ENCODE results near the gene THBS3. TPM values are rescaled to one million over a fixed set of nuclear protein-coding genes. Genes with fewer than 3 reads are reported as not detected.

Gene THBS3
- total RNA-seq, 2 donors from 2014 or later = 17.2 to 23.6 TPM

- no peak for ATAC-seq
- no peaks in the 10 kb centered on the region for H3K36me3 Mint-ChIP-seq
- no peak for DNase-seq (ENCODE audit: low spot score in 2 of 2)
Observed at GRCh38 chr1:155186067-155186793, 21.5 kb downstream of the THBS3 start.

DNA sequence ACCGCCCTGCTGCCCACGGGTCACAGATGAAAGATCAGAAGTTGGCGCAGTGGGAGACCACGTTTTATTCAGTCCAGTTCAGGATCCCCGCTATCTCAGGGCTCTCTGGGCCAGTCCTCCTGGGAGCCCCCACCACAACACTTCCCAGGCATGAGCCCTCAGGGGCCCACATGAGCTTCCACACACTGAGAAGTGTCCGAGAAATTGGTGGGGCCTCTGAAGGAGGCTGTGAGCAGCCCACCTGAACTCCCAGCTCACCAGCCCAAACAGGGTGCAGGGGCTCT lies 22.0 kb downstream of the THBS3 start:
- ATAC-seq = no peak
- Mint-ChIP-seq H3K27ac (peak overlapping the region; percentile 25 to 31), H3K9me3 (no peaks in the 10 kb centered on the region), H3K36me3 (no peaks in the 10 kb centered on the region)
- no peak for DNase-seq (ENCODE audit: low spot score in 2 of 2)

More at GRCh38 chr1:155186067-155186793, 21.5 kb downstream of the THBS3 start:
- Mint-ChIP-seq H3K9me3 (no peaks in the 10 kb centered on the region), H3K27ac (peak overlapping the region; percentile 25 to 31)

DNA sequence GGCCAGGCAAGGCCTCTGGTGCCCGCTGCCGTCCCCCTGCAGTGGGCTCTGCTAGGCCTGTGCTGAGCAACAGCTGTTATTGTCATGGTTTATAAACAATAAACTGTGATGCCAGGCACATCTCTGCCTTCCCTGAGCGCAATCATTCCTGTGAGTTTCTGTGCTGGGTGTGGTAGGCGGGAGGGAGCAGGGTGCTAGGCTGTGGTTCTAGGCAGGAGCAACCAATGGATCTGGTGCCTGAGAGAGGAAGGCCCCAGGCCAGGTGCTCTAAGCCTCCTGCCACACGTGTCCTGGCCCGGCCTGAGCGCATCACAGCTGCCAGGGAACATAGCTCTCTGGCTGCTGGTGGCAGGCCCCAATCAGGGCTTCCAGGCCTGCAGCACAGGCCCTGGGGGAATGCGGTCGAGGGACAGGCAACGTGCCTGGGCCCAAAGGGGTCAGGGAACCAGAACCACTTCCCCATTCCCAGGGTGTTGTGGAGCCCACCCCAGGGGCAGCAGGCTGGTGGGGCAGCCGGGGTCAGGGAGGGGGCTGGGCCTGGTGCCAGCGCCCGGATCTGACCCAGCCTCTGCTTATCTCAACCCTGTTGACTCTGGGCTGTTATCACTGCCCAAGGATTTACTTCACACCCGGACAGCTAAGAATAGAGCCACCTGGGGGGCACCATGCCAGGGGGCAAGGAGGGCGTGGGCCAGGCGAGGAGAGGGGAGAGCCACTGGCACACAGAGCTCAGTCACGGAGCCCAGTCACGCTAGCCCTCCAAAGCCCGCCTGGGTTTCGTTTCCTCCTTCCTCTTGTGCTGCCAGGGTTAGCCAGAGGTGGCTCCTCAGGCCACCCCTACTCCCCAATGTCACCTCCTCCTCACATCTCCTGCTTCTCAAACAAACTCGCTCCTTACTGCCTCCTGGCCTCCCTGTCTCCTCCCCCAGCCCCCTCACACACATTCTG lies 22.6 kb downstream of the THBS3 start:
- H3K9me3 Mint-ChIP-seq = no peaks in the 10 kb centered on the region
- peak; percentile 6 to 15 for ATAC-seq
- DNase-seq (ENCODE audit: low spot score in 2 of 2) = no peak
- peak overlapping the region; percentile 31 to 63 for H3K27ac Mint-ChIP-seq
- no peaks in the 10 kb centered on the region for H3K36me3 Mint-ChIP-seq

DNA sequence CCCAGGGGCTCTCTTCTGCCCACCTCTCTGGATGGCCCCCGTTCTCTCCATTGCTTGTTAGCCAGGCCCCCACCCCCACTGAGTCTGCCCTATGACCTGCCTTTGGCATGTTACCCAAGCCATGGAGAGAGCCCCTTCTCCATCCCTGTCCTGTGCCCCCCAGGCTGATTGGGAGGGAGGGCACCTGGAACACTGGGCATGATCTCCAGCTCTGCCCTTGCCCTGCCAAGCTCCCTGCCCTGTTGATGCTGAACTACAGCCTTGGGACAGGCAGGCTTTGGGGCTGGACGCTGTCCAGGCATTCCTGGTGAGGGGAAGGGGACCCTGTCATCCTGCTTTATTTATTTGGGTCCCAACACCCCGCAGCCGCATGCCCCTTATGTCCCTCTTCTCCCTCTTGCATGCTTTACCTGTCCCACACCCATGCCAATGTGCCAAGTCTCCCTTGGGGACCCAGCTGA lies 23.3 kb downstream of the THBS3 start:
- H3K9me3 Mint-ChIP-seq = no peaks in the 10 kb centered on the region
- no peak for ATAC-seq
- H3K36me3 Mint-ChIP-seq = no peaks in the 10 kb centered on the region
- DNase-seq (ENCODE audit: low spot score in 2 of 2) = no peak
- H3K27ac Mint-ChIP-seq = peak overlapping the region in 1 of 2 donors; percentile 63

- ATAC-seq = no peak
- no peaks in the 10 kb centered on the region for H3K36me3 Mint-ChIP-seq
- H3K27ac Mint-ChIP-seq = no peak overlapping the region
- DNase-seq (ENCODE audit: low spot score in 2 of 2) = no peak
- H3K9me3 Mint-ChIP-seq = no peaks in the 10 kb centered on the region
Observed at GRCh38 chr1:155183775-155184221, 23.9 kb downstream of the THBS3 start.

DNA sequence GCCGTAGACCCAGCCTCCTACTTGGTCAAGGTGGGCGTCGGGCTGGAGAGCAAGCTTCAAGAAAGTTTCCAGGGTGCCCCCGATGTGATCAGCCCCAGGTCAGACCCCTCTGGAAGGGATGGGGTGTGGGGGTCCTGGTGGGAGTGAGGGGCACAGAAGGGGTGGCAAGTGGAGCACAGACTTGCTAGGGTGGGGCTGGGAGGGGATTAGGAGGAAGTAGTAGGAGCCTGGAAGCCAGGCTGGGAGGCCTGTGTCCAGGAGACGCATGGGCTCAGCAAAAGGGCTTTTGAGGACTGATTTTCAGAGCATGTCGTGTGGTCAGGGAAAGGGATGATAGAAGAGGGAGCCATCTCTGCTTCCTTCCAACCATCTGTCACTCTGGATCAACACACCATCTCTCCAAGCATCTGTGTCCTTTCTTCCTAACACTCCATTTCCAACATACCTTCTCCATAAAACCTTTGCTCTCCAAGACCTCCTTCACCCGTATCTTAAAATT lies 25.6 kb downstream of the THBS3 start:
- no peak for ATAC-seq
- H3K36me3 Mint-ChIP-seq = peaks cover 0 to 5% of the 10 kb centered on the region in 2 donors
- H3K27ac Mint-ChIP-seq = peak overlapping the region in 1 of 2 donors; percentile 55
- no peak for DNase-seq (ENCODE audit: low spot score in 2 of 2)
- no peaks in the 10 kb centered on the region for H3K9me3 Mint-ChIP-seq

DNA sequence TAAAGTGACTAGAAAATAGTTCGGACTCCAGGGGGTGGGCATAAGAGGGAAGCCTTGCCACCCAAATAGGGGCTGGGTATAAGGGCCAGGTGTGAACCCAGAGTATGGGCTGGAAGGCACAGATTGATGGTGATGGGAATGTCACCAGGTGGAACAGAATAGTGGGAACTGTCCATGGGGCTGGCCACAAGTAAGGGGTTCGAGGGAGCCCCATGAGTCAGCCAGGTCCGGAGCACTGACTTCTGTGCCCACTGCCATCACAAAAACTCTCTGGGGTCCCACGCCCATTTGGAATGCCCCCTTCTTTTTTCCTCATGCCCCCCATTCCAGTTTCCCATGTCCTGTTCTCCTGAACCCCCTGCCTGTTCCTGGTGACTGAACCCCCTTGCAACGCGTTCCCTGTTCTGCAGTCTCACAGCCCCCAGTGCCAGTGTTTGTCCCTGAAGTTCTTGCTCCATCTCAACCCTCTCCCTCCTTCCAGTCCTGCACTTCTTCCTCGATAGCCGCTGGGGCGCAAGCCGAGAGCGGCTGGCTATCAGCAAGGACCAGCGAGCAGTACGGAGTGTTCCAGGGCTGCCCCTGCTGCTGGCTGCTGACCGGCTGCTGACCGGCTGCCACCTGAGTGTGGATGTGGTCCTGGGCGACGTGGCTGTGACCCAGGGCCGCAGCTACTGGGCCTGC lies 26.2 kb downstream of the THBS3 start:
- peak overlapping the region in 1 of 2 donors; percentile 55 for H3K27ac Mint-ChIP-seq
- no peak for ATAC-seq

DNA sequence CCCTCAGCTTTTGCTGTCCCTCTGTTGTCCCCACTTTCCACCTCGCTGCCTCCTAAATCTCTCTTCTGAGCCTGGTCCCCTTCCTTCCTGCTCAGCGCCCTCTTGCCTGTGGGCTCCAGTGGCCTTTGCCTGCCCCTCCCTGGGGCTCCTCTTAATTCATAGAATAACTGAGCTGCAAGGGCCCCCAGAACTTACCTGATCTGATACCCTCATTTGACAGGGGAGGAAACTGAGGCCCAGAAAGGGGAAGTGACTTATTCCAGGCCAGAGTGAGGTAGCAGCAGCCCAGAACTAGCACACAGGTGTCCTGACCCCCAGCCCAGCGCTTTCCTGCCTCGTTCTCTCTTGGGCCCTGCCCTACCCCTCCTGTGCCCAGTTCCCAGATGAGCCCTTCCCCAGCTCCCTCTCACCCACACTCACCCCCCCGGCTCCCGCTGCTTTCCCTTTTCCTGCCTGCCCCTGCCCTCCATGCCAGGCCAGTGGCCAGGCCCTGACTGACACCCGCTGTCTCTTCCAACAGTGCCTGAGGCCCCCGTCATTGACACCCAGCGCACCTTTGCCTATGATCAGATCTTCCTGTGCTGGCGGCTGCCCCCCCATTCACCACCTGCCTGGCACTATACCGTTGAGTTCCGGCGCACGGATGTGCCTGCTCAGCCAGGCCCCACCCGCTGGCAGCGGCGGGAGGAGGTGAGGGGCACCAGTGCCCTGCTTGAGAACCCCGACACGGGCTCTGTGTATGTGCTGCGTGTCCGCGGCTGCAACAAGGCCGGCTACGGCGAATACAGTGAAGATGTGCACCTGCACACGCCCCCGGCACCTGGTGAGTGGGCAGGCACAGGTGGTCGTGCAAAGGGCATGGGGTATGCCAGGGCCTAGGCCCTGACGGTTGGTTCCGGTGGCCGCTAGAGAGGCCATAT lies 28.3 kb downstream of the THBS3 start:
- Mint-ChIP-seq H3K9me3 (no peaks in the 10 kb centered on the region), H3K36me3 (peaks cover 0 to 5% of the 10 kb centered on the region in 2 donors), H3K27ac (no peak overlapping the region)
- ATAC-seq (no peak), DNase-seq (ENCODE audit: low spot score in 2 of 2) (peak in 1 of 2 donors; percentile 56)

More for the DNA sequence above, 26.2 kb downstream of the THBS3 start:
- H3K36me3 Mint-ChIP-seq = peaks cover 0 to 5% of the 10 kb centered on the region in 2 donors
- DNase-seq (ENCODE audit: low spot score in 2 of 2) = no peak
- no peaks in the 10 kb centered on the region for H3K9me3 Mint-ChIP-seq

DNA sequence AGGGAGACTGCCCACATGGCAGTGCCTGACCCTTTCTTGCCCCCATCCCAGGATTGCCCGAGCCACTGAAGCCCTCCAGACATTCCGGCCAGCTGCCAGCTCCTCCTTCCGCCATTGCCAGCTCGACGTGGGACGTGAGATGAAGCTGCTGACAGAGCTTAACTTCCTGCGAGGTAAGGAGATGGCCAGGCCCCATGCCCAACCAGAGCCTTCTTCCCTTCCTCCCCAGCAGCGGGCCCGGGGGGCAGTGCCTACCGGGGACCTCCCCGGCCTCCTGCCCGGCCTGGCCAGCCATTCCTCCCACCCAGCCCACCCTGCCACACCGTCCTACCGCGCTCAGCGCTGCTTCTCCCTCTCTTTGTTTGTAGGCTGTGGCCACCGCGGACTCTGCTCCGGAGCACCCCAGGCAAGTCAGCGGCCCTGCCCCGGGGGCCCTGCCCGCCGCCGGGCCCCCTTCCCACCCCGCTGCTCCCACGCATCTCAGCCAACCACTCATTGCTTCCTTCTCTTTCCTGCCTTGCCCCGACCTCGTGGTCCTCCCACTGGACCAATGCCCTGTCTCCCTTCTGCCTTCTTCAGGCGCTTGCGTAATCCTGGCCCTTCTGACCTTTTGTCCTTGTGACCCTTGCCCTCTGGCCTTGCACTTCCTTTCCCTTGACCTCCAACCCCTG lies 29.1 kb downstream of the THBS3 start:
- no peak overlapping the region for H3K27ac Mint-ChIP-seq
- H3K36me3 Mint-ChIP-seq = peaks cover under 1 to 5% of the 10 kb centered on the region in 2 donors
- peak in 1 of 2 donors; percentile 44 for DNase-seq (ENCODE audit: low spot score in 2 of 2)
- H3K9me3 Mint-ChIP-seq = no peaks in the 10 kb centered on the region
- no peak for ATAC-seq

DNA sequence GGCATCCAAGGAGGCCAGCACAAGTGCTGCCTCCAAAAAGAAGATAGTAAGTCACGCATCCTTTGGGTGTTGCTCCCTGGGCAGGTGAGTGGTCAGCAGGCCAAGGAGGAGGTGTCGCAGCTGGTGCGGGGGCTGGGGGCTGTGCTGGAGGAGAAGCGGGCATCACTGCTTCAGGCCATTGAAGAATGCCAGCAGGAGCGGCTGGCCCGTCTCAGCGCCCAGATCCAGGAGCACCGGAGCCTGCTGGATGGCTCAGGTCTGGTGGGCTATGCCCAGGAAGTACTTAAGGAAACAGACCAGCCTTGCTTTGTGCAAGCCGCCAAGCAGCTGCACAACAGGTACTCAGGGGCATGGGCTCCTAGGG lies 29.8 kb downstream of the THBS3 start:
- no peaks in the 10 kb centered on the region for H3K9me3 Mint-ChIP-seq
- DNase-seq (ENCODE audit: low spot score in 2 of 2) (peak in 1 of 2 donors; percentile 52), ATAC-seq (no peak)
- peaks cover 8 to 9% of the 10 kb centered on the region in 2 donors for H3K36me3 Mint-ChIP-seq
- no peak overlapping the region for H3K27ac Mint-ChIP-seq

- Mint-ChIP-seq H3K9me3 (no peaks in the 10 kb centered on the region), H3K36me3 (peaks cover 12 to 14% of the 10 kb centered on the region in 2 donors), H3K27ac (no peak overlapping the region)
- peak in 1 of 2 donors; percentile 47 for DNase-seq (ENCODE audit: low spot score in 2 of 2)
- no peak for ATAC-seq
Observed at GRCh38 chr1:155177192-155177917, 30.3 kb downstream of the THBS3 start.

GRCh38 chr1:155176544-155177071 lies 31.1 kb downstream of the THBS3 start:
- H3K27ac Mint-ChIP-seq = no peak overlapping the region
- H3K9me3 Mint-ChIP-seq = no peaks in the 10 kb centered on the region
- ATAC-seq = peak; percentile 36 to 38

GRCh38 chr1:155175927-155176371 lies 31.7 kb downstream of the THBS3 start:
- H3K9me3 Mint-ChIP-seq = no peaks in the 10 kb centered on the region
- DNase-seq (ENCODE audit: low spot score in 2 of 2) = peak in 1 of 2 donors; percentile 55
- no peak for ATAC-seq
- H3K27ac Mint-ChIP-seq = no peak overlapping the region
- H3K36me3 Mint-ChIP-seq = peaks cover 17 to 20% of the 10 kb centered on the region in 2 donors

More at GRCh38 chr1:155176544-155177071, 31.1 kb downstream of the THBS3 start:
- peaks cover 17 to 20% of the 10 kb centered on the region in 2 donors for H3K36me3 Mint-ChIP-seq
- peak; percentile 80 to 91 for DNase-seq (ENCODE audit: low spot score in 2 of 2)

DNA sequence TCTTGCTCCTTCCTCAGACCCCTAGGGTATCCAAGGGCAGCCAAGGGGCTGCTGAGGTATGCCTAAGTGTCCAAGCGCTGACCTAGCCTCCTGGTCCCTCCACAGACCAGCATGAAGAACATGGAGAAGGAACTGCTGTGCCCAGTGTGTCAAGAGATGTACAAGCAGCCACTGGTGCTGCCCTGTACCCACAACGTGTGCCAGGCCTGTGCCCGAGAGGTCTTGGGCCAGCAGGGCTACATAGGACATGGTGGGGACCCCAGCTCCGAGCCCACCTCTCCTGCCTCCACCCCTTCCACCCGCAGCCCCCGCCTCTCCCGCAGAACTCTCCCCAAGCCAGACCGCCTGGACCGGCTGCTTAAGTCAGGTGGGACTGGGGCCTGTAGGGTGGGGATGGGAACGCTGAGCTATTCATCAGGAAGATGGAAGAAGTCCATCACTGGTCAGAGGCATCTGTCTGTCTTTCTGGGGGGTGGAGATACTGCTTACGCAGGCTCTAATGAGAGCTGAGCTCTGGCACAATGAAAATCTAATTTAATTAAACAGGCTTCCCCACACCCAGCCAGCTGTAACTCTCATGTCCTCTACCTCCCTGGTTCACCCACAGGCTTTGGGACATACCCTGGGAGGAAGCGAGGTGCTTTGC lies 32.3 kb downstream of the THBS3 start:
- Mint-ChIP-seq H3K9me3 (no peaks in the 10 kb centered on the region), H3K36me3 (peaks cover 17 to 20% of the 10 kb centered on the region in 2 donors), H3K27ac (no peak overlapping the region)
- DNase-seq (ENCODE audit: low spot score in 2 of 2) = peak in 1 of 2 donors; percentile 57
- no peak for ATAC-seq
